GM18507 (cell line): ENCODE measurements around the gene GATAD1.
"Not testable (repeated sequence)": the region's sequence is repeated elsewhere in the genome, so short reads cannot be mapped to it uniquely, and the experiment has no call there.

ENCODE experiments used
- DNase-seq: peaks from one replicate; pipeline ENCODE4 v3.0.0; 2011; ENCODE audit warnings: low read depth; ENCODE audit not compliant: insufficient read length; ENCODE audit errors: extremely low spot score
- FAIRE-seq: peaks from 2 replicates; lab custom pipeline; 2011; peaks lifted over from hg19 to GRCh38; lab: Jason Lieb, UNC

GATAD1 gene

DNA sequence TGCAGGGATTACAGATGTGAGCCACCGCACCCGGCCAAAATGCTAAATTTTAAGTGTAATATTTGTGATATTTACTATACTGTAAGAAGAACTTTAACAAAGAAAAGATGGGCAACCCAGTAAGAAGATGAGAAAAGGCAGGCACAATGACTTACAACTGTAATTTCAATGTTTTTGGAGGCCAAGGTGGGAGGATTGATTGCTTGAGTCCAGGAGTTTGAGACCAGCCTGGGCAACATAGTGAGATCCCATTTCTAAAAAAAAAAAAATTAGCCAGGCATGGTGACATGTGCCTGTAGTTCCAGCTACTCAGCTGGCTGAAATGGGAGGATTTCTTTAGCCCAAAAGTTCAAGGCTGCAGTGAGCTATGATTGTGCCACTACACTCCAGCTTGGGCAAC, 11.7 kb upstream of the GATAD1 start:
- no peak for FAIRE-seq
- DNase-seq: no peak

GRCh38 chr7:92436612-92437445, 10.5 kb upstream of the GATAD1 start:
- FAIRE-seq (no peak), DNase-seq (no peak)

DNA sequence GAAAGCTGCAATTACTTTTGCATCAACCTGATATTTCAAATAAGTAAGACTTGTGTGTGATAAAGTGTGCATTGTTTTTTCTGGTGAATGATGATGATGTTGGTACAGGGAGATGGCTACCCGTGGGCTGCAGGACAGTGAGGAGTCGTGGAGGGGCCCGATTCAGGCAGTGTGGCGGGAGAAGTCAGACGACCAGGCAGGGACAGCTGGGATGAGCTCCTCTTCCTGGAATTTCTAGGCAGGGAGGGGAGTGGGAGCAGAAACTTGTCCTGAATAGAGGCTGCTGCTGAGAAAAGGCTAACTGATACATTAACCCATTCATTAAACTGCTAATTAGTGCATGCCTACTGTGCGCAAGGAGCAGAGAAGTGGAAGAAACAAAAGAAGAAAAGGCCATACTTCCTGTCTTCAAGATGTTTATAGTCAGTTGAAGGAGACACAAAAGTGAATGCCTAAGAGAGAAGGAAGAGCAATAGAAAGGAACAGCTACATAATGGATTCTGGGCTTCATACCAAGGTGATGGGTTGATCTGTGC, 9.3 kb upstream of the GATAD1 start:
- FAIRE-seq: no peak

GRCh38 chr7:92442720-92443119, 4.6 kb upstream of the GATAD1 start:
- not testable (repeated sequence) for FAIRE-seq, DNase-seq

More for the DNA sequence above, 9.3 kb upstream of the GATAD1 start:
- no peak for DNase-seq

GRCh38 chr7:92446869-92447344, 375 bp upstream of the GATAD1 start:
- no peak for FAIRE-seq
- no peak for DNase-seq

- DNase-seq: peak; percentile 22
- peak; percentile 68 for FAIRE-seq
Measured at GRCh38 chr7:92448205-92448747, 994 bp downstream of the GATAD1 start.

DNA sequence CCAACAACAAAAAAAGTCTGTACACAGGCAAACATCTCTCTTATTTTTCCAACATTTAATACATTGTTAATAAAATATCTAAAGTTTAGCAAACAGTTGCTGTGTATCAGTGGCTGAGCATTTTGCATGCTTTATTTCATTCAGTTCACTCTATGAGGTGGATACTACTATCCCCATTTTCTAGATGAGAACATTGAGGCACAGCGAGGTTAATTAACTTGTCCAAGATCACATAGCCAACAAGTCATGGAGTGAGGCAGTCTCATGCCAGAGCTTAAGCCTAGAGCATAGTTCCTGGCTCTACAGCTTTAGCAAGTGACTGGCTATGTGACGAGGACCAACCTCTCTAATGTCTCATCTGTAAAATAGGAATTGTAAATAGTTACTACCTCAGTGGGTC, 4.4 kb downstream of the GATAD1 start:
- FAIRE-seq (no peak), DNase-seq (no peak)

DNA sequence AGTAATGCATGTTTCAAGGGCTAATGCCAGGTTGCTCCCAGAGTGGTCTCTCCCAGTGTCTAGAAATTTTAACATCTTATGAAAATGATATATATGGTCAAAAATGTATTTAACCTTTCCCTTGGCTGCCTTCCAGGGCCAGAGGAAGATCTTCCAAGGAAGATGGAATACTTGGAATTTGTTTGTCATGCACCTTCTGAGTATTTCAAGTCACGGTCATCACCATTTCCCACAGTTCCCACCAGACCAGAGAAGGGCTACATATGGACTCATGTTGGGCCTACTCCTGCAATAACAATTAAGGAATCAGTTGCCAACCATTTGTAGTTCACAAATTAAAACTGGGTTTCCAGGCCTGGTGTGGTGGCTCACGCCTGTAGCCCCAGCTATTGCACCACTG, 9.0 kb downstream of the GATAD1 start:
- FAIRE-seq (no peak), DNase-seq (no peak)

- DNase-seq (no peak), FAIRE-seq (no peak)
Measured at GRCh38 chr7:92460109-92460508, 12.8 kb downstream of the GATAD1 start.

GRCh38 chr7:92460510-92460909, 13.2 kb downstream of the GATAD1 start:
- FAIRE-seq (no peak), DNase-seq (no peak)

GRCh38 chr7:92461027-92462003, 14.0 kb downstream of the GATAD1 start:
- peak; percentile 35 for DNase-seq

DNA sequence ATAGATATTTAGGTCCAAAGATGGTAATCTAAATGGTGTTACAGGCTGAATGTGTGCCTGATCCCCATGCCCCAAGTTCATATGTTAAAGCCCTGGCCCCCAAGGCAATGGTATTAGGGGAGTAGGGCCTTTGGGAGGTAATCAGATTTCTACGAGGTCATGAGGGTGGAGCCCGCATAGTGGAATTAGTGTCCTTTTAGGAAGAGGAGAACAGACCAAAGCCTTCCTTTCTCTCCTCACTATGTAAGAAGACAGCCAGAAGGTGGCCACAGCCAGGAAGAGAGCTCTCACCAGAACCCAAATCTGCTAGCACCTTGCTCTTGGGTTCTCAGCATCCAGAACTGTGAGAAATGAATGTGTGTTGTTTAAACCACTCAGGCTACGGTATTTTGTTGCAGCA, 15.3 kb downstream of the GATAD1 start:
- DNase-seq (no peak), FAIRE-seq (no peak)

More at GRCh38 chr7:92461027-92462003, 14.0 kb downstream of the GATAD1 start:
- FAIRE-seq: peak; percentile 5

GRCh38 chr7:92464515-92464914, 17.2 kb downstream of the GATAD1 start:
- no peak for DNase-seq
- no peak for FAIRE-seq

DNA sequence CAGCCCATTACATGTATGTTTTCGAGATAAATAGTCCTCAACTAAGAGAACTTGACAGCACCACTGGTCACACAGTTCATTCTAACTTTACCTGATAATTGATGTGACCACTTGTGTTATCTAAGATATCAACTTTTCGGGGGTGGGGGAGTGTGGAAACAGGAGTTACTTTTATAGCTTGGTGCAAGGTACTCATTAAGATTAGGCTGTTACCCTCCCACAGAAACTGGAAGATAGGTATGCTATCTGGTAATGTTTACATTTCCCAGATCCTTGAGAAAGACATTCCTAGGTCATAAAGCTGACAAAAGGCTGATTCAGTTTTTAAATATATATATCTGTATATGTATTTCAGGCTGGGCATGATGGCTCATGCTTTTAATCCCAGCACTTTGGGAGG, 19.4 kb downstream of the GATAD1 start:
- DNase-seq: no peak
- FAIRE-seq: no peak

GRCh38 chr7:92468589-92468988, 21.3 kb downstream of the GATAD1 start:
- FAIRE-seq, DNase-seq: not testable (repeated sequence)

DNA sequence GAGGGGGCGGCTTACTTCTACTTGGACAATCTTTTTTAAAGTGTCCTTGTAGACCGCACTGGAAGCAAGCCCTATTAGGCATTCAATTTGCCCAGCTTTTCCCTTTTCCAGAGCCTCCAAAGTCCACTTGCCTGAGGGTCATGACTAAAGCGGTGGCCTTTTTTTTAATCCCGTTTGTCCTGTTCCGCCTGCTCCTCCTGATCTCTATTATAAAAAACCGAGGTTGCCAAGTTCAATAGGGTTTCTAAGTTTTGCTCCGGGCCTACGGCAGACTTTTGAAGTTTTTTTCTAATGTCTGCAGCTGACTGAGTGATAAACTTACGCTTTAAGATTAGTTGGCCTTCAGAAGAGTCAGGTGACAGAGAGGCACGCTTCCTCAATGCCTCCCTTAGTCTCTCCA, 26.7 kb downstream of the GATAD1 start:
- DNase-seq, FAIRE-seq: not testable (repeated sequence)

DNA sequence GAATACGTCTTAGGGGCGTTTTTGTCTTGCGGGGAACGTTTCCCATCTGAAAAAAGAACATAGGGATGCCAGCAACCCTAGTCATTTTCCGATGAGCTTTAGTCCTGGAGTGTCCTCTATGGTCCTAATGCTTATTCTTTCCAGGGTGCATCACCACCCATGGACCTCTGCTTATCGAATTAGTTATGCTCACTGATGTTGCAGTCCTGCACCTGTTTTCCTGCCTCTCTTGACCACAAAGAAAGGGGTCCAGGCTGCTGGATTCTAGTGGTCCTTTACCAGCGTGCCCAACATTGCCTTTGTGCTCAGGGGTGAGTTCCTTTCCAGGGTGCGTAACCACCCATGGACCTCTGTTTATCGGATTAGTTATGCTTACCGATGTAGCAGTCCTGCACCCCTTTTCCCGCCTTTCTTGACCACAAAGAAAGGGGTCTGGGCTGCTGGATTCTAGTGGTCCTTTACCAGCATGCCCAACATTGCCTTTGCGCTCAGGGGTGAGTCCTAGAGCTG, 28.0 kb downstream of the GATAD1 start:
- not testable (repeated sequence) for FAIRE-seq, DNase-seq

DNA sequence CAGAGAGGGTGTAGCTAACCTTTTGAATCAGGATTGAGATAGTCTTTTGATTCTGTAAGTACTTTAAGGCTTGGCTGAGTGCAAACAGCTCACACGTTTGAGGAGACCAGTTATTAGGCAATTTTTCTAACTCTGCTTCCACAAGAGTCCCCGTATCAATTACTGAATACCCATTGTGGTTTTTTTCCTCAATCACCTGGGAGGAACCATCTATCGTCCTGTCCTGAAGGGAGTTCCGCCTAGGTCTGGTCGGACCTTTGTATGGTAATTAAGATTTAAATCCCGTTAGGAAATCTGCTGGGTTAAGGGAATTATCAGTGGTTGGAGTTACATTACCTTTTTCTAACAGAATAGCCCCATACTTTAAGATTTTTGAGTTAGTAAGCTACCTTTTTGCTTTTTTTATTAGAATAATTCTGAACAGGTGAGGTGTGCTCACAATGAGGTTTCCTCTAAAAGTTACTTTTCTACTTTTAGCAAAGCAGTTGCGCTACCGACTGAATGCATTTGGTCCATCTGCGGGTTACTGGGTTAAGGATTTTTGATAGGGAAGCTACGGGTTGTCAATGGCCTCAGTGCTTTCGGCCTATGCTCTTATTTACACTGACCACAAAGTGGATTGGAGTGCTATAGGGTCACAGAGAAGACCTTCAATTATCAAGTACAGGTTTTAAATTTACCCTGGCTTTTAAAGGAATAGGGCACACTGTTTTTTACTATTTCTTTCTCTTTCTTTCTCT, 28.7 kb downstream of the GATAD1 start:
- FAIRE-seq, DNase-seq: not testable (repeated sequence)

GRCh38 chr7:92477681-92478080, 30.4 kb downstream of the GATAD1 start, which contains the start of gene ERVW-1:
TSS of gene ERVW-1 (minus strand) at chr7:92477946. CDS start at chr7:92470381, 7,565 bp downstream.
- not testable (repeated sequence) for DNase-seq, FAIRE-seq
